SK-N-SH (cell line): ENCODE results near the gene NAALADL2. TPM values are rescaled to one million over a fixed set of nuclear protein-coding genes. Genes with fewer than 3 reads are reported as not detected.

ENCODE experiments used
- CTCF ChIA-PET: fragments of 300-600, 350-600 bp; formaldehyde crosslinking; extraction: SDS; loops from one replicate; lab custom pipeline; 2021; lab: Yijun Ruan, JAX
- POLR2A ChIA-PET: fragments of 350-600 bp; sonication (Branson Sonifier 250); formaldehyde crosslinking; extraction: SDS; loops from one replicate; lab custom pipeline; 2020; ENCODE audit warnings: antibody characterized with exemption, inconsistent platforms; lab: Yijun Ruan, JAX
- DNase-seq: peaks from one replicate; pipeline ENCODE4 v3.0.0; 2012
- H2AFZ ChIP-seq: fragments of 200-600 bp; sonication (generic); 2 replicates; pipeline ENCODE4 v1.8.1; 2016; ENCODE audit warnings: antibody characterized with exemption, mild to moderate bottlenecking, low read depth
- H3F3A ChIP-seq: fragments of 200-600 bp; sonication (generic); replicated peaks from 2 replicates; pipeline ENCODE3; 2016; ENCODE audit warnings: antibody characterized with exemption, mild to moderate bottlenecking; ENCODE audit not compliant: insufficient read depth
- H3K27ac ChIP-seq, 2 experiments: fragments of 200-500 bp in 1 of 2; fragments of 200-600 bp in 1 of 2; sonication (Bioruptor generic) in 1 of 2; sonication (generic), shearing (Covaris generic) in 1 of 2; 2 replicates each; pipeline versions ENCODE4 v1.5.1 to v1.6.1; 2014 to 2016; ENCODE audit warnings: low read depth in 2 of 2, inconsistent platforms in 1 of 2, low read length in 1 of 2, mild to moderate bottlenecking in 1 of 2, mixed read lengths in 1 of 2
- H3K27me3 ChIP-seq: fragments of 200-600 bp; sonication (generic), shearing (Covaris generic); 2 replicates; pipeline ENCODE4 v1.6.1; 2016; ENCODE audit warnings: mixed run types; ENCODE audit not compliant: insufficient read depth
- H3K36me3 ChIP-seq, 2 experiments: fragments of 200-500 bp in 1 of 2; fragments of 200-600 bp in 1 of 2; sonication (Bioruptor generic) in 1 of 2; sonication (generic) in 1 of 2; replicated peaks in 1 of 2; 2 replicates each; pipeline versions ENCODE3 to v1.5.1; 2014 to 2016; ENCODE audit warnings: low read length in 1 of 2, mild to moderate bottlenecking in 1 of 2; ENCODE audit not compliant: insufficient read depth in 2 of 2, control insufficient read depth in 1 of 2
- H3K4me1 ChIP-seq, 2 experiments: fragments of 200-500 bp in 1 of 2; fragments of 200-600 bp in 1 of 2; sonication (Bioruptor generic) in 1 of 2; sonication (generic), shearing (Covaris generic) in 1 of 2; 2 replicates each; pipeline versions ENCODE4 v1.5.1 to v1.6.1; 2014 to 2016; ENCODE audit warnings: low read depth in 1 of 2, low read length in 1 of 2, mixed run types in 1 of 2; ENCODE audit not compliant: insufficient read depth in 2 of 2, control insufficient read depth in 1 of 2
- H3K4me2 ChIP-seq: fragments of 200-600 bp; sonication (generic), shearing (Covaris generic); 2 replicates; pipeline ENCODE4 v1.6.1; 2017; ENCODE audit warnings: mixed run types
- H3K4me3 ChIP-seq, 2 experiments: fragments of 200-500 bp in 1 of 2; fragments of 200-600 bp in 1 of 2; sonication (Bioruptor generic) in 1 of 2; sonication (generic), shearing (Covaris generic) in 1 of 2; 2 replicates each; pipeline versions ENCODE4 v1.5.1 to v1.8.1; 2014 to 2016; ENCODE audit warnings: low read depth in 2 of 2, inconsistent platforms in 1 of 2, low read length in 1 of 2, mild to moderate bottlenecking in 1 of 2, mixed read lengths in 1 of 2, moderate library complexity in 1 of 2
- H3K79me2 ChIP-seq: fragments of 200-600 bp; sonication (generic); 2 replicates; pipeline ENCODE4 v1.8.1; 2017; ENCODE audit warnings: mild to moderate bottlenecking; ENCODE audit not compliant: insufficient read depth
- H3K9ac ChIP-seq: fragments of 200-600 bp; sonication (generic); 2 replicates; pipeline ENCODE4 v1.6.1; 2017; ENCODE audit warnings: mixed run types
- H3K9me2 ChIP-seq: fragments of 200-600 bp; sonication (generic); 2 replicates; pipeline ENCODE4 v1.6.1; 2017; ENCODE audit warnings: mixed run types
- H3K9me3 ChIP-seq: fragments of 200-600 bp; sonication (generic); 2 replicates; pipeline ENCODE4 v1.6.1; 2017; ENCODE audit warnings: mixed run types, mild to moderate bottlenecking, moderate library complexity
- H4K20me1 ChIP-seq: fragments of 200-600 bp; sonication (generic); 2 replicates; pipeline ENCODE4 v1.6.1; 2017; ENCODE audit warnings: mild to moderate bottlenecking, mixed run types; ENCODE audit not compliant: insufficient read depth
- CHD2 ChIP-seq: fragments of 150-350 bp; IDR thresholded peaks from 2 replicates; pipeline ENCODE4 v1.6.1; 2018; ENCODE audit warnings: low read length; ENCODE audit not compliant: partially characterized antibody
- ELF1 ChIP-seq: IDR thresholded peaks from 2 replicates; pipeline ENCODE4 v1.4.0; 2012
- GATA2 ChIP-seq: sonication (generic); formaldehyde crosslinking; IDR thresholded peaks from 2 replicates; pipeline ENCODE4 v1.5.0; 2020; ENCODE audit warnings: mild to moderate bottlenecking, missing genetic modification reagents
- MAX ChIP-seq: IDR thresholded peaks from 2 replicates; pipeline ENCODE4 v1.4.0; 2012; ENCODE audit warnings: low read depth
- MEF2A ChIP-seq: IDR thresholded peaks from 2 replicates; pipeline ENCODE4 v1.4.0; 2012; ENCODE audit warnings: low read depth, borderline replicate concordance
- NRF1 ChIP-seq: IDR thresholded peaks from 2 replicates; pipeline ENCODE4 v1.6.1; 2012; ENCODE audit warnings: low read depth, mild to moderate bottlenecking, low read length
- RXRA ChIP-seq: IDR thresholded peaks from 2 replicates; pipeline ENCODE4 v1.4.0; 2012; ENCODE audit warnings: low read depth, mild to moderate bottlenecking, borderline replicate concordance
- SIN3A ChIP-seq: IDR thresholded peaks from 2 replicates; pipeline ENCODE4 v1.6.1; 2012; ENCODE audit warnings: low read depth, mild to moderate bottlenecking, low read length, moderate library complexity, borderline replicate concordance
- SMC3 ChIP-seq: IDR thresholded peaks from 2 replicates; pipeline ENCODE4 v1.6.1; 2012; ENCODE audit warnings: low read depth, low read length, improper control_type of control experiment
- TEAD4 ChIP-seq: IDR thresholded peaks from 2 replicates; pipeline ENCODE4 v1.4.0; 2012; ENCODE audit warnings: mild to moderate bottlenecking, borderline replicate concordance; ENCODE audit not compliant: insufficient read depth
- USF1 ChIP-seq: IDR thresholded peaks from 2 replicates; pipeline ENCODE4 v1.4.0; 2012; ENCODE audit warnings: low read depth, borderline replicate concordance
- WGBS: methylation state at CpG from one replicate; pipeline ENCODE4 v1.1.6; 2017; ENCODE audit warnings: low lambda C conversion rate; 5-methylcytosine and 5-hydroxymethylcytosine counted together
- polyA plus RNA-seq, 3 experiments: library from polyadenylated mRNA; depleted of rRNA; stranded (reverse); fragments of >200 nt; gene quantifications; 2 replicates each; pipeline ENCODE4 v1.2.3, GENCODE V29; 2012
- TF ChIP-seq, protein P1 (sequence below): IDR thresholded peaks from 2 replicates; pipeline ENCODE4 v1.6.1; 2012; ENCODE audit warnings: mild to moderate bottlenecking, low read depth, low read length, moderate library complexity
- TF ChIP-seq, protein P2 (sequence below): IDR thresholded peaks from 2 replicates; pipeline ENCODE4 v1.4.0; 2012; ENCODE audit warnings: low read depth, borderline replicate concordance
- TF ChIP-seq, protein P3 (sequence below): IDR thresholded peaks from 2 replicates; pipeline ENCODE4; 2012
- TF ChIP-seq, protein P4 (sequence below): fragments of 150-350 bp; IDR thresholded peaks from 2 replicates; pipeline ENCODE4 v1.6.1; 2016; ENCODE audit warnings: mild to moderate bottlenecking, low read depth, low read length

The NAALADL2 gene
- polyA plus RNA-seq, 1 of the 3 experiments (the other 2 are of a cell fraction): 1.2 TPM

DNA sequence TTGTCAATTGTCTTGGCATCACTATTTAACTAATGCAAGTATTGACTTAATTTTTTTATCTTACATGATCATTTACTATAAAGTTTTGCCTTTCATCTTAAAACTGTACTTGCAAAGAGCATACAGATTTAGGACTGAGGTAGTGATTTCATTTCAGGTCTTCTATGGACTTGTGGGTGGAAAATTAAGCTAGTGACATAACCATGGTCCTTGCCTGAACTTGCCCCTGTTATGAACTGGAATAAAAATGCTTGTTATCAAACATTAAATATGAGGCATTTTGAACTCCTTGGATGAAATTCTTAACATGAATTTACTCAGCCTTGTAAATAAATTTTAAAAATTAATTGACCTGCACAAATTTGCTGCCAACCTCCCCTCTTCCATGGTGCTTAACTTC lies 712.0 kb downstream of the NAALADL2 start (continued):
- TF ChIP-seq, protein P1, sequence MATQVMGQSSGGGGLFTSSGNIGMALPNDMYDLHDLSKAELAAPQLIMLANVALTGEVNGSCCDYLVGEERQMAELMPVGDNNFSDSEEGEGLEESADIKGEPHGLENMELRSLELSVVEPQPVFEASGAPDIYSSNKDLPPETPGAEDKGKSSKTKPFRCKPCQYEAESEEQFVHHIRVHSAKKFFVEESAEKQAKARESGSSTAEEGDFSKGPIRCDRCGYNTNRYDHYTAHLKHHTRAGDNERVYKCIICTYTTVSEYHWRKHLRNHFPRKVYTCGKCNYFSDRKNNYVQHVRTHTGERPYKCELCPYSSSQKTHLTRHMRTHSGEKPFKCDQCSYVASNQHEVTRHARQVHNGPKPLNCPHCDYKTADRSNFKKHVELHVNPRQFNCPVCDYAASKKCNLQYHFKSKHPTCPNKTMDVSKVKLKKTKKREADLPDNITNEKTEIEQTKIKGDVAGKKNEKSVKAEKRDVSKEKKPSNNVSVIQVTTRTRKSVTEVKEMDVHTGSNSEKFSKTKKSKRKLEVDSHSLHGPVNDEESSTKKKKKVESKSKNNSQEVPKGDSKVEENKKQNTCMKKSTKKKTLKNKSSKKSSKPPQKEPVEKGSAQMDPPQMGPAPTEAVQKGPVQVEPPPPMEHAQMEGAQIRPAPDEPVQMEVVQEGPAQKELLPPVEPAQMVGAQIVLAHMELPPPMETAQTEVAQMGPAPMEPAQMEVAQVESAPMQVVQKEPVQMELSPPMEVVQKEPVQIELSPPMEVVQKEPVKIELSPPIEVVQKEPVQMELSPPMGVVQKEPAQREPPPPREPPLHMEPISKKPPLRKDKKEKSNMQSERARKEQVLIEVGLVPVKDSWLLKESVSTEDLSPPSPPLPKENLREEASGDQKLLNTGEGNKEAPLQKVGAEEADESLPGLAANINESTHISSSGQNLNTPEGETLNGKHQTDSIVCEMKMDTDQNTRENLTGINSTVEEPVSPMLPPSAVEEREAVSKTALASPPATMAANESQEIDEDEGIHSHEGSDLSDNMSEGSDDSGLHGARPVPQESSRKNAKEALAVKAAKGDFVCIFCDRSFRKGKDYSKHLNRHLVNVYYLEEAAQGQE: no peak
- TF ChIP-seq SIN3A: no peak

GRCh38 chr3:175573226-175573625 lies 714.1 kb downstream of the NAALADL2 start:
- Histone ChIP-seq H2AFZ (no peak overlapping the region), H3K9me3 (no peaks in the 10 kb centered on the region), H3K27me3 (no peaks in the 10 kb centered on the region), H3K9ac (no peak overlapping the region), H3K79me2 (no peaks in the 10 kb centered on the region), H4K20me1 (no peaks in the 10 kb centered on the region), H3K4me1 (no peaks in the 10 kb centered on the region), H3F3A (no peaks in the 10 kb centered on the region), H3K36me3 (no peaks in the 10 kb centered on the region), H3K27ac (no peak overlapping the region), H3K9me2 (no peaks in the 10 kb centered on the region), H3K4me3 (no peak overlapping the region), H3K4me2 (no peak overlapping the region)
- no peak for TF ChIP-seq RXRA
- TF ChIP-seq SIN3A: no peak
- TF ChIP-seq NRF1: no peak
- TF ChIP-seq GATA2 (CRISPR knock-in tag): no peak
- no peak for TF ChIP-seq MAX
- CTCF ChIA-PET: interaction anchor here (0.6 to 1.5 kb wide), 2 partner anchors 35 to 200 kb away, joined by 3 to 4 read pairs; no protein-coding TSS in a partner anchor
- WGBS: 50% methylated on average over 2 of the region's 2 CpGs
- POLR2A ChIA-PET: no interaction called here
- DNase-seq: no peak

DNA sequence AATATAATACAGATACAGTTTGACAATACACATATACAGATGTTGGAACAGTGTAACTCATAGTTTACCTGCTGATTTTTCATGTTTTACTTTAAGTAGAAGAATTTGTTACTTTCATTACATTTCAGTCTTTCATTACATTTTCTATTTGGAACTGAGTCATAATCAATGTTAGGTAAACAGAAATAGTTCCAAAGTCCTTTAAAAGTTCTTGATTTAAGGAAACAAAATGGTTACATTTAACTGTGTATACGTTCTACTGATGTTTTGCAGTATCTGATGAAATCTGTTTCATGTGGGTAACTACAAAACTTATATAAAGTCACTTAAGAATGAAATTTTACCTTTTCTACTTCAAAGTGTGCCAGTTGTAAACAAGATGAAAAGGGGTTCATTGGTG lies 721.2 kb downstream of the NAALADL2 start:
- Histone ChIP-seq H3K27me3 (no peaks in the 10 kb centered on the region), H2AFZ (no peak overlapping the region), H3K9me2 (no peaks in the 10 kb centered on the region), H3K79me2 (no peaks in the 10 kb centered on the region), H3K9ac (no peak overlapping the region), H3K36me3 (no peaks in the 10 kb centered on the region), H4K20me1 (no peaks in the 10 kb centered on the region), H3K27ac (no peak overlapping the region)
- CTCF ChIA-PET: no interaction called here
- WGBS: 35% methylated on average over 1 of the region's 1 CpG
- TF ChIP-seq GATA2 (CRISPR knock-in tag) (no peak), MEF2A (no peak), ELF1 (no peak), SIN3A (no peak), TEAD4 (no peak), CHD2 (no peak), SMC3 (no peak), RXRA (no peak), USF1 (no peak)
- TF ChIP-seq, protein P2, sequence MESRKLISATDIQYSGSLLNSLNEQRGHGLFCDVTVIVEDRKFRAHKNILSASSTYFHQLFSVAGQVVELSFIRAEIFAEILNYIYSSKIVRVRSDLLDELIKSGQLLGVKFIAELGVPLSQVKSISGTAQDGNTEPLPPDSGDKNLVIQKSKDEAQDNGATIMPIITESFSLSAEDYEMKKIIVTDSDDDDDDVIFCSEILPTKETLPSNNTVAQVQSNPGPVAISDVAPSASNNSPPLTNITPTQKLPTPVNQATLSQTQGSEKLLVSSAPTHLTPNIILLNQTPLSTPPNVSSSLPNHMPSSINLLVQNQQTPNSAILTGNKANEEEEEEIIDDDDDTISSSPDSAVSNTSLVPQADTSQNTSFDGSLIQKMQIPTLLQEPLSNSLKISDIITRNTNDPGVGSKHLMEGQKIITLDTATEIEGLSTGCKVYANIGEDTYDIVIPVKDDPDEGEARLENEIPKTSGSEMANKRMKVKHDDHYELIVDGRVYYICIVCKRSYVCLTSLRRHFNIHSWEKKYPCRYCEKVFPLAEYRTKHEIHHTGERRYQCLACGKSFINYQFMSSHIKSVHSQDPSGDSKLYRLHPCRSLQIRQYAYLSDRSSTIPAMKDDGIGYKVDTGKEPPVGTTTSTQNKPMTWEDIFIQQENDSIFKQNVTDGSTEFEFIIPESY: no peak
- TF ChIP-seq, protein P3, sequence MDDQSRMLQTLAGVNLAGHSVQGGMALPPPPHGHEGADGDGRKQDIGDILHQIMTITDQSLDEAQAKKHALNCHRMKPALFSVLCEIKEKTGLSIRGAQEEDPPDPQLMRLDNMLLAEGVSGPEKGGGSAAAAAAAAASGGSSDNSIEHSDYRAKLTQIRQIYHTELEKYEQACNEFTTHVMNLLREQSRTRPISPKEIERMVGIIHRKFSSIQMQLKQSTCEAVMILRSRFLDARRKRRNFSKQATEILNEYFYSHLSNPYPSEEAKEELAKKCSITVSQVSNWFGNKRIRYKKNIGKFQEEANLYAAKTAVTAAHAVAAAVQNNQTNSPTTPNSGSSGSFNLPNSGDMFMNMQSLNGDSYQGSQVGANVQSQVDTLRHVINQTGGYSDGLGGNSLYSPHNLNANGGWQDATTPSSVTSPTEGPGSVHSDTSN: no peak
- TF ChIP-seq, protein P4, sequence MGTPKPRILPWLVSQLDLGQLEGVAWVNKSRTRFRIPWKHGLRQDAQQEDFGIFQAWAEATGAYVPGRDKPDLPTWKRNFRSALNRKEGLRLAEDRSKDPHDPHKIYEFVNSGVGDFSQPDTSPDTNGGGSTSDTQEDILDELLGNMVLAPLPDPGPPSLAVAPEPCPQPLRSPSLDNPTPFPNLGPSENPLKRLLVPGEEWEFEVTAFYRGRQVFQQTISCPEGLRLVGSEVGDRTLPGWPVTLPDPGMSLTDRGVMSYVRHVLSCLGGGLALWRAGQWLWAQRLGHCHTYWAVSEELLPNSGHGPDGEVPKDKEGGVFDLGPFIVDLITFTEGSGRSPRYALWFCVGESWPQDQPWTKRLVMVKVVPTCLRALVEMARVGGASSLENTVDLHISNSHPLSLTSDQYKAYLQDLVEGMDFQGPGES: no peak
- TF ChIP-seq, all 33 proteins: peak for 0
- POLR2A ChIA-PET: no interaction called here
- Histone ChIP-seq H3K4me2 (no peak overlapping the region), H3F3A (no peaks in the 10 kb centered on the region), H3K4me3 (no peak overlapping the region), H3K9me3 (no peaks in the 10 kb centered on the region), H3K4me1 (no peaks in the 10 kb centered on the region; a peak in 1 of 4 replicates)
- DNase-seq: no peak
